ENCODE results near the gene LY86.

Gene LY86

DNA sequence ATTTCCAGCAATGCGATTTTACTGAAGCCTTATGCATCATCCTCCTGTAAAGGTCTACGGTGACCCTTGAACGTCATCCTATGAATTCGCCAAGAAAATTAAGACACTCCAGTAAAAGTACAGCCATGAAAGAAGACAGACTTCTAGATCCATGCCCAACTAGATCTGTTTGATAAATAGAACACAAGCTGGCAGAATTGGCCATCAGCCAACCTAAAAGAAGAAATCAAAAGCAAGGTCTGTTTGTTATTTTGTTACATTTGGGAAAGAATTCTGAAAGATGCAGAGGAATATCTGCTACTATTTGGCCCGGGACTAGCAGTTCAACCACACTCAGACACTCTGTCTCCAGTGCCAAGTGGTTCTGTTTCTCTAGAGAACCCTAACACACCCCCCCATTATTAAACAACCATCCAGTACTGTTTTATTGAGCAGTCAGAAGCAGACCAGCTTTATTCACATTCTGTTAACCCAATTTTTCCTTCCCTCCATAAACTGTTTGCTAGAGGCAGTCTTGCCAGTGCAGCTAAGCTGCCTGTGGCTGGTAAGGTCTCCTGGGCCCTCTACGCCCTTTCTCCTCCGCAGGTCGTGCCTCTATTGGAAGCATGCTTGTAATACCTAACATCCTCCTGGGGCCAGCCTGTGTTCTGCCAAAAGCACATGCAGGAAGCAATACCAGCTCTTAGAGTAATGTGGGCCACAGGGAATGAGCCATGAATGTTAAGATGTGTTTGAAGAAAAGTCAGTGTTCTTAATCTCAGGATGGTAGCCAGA, 30.7 kb downstream of the LY86 start:
- Histone ChIP-seq H3K4me1 (ENCODE audit: control extremely low read depth in 1 of 4, control insufficient read depth in 4 of 4, insufficient read depth in 4 of 4, low read length in 3 of 4) (peaks cover 5 to 22% (median 15%) of the 10 kb centered on the region in 4 experiments), H3K36me3 (ENCODE audit: control insufficient read depth in 4 of 4, insufficient read depth in 4 of 4, low read length in 3 of 4) (no peaks in the 10 kb centered on the region), H3K27ac (ENCODE audit: insufficient read depth in 1 of 2, low read depth in 1 of 2, low read length in 2 of 2, poor library complexity in 1 of 2, severe bottlenecking in 2 of 2) (no peak overlapping the region), H3K4me3 (ENCODE audit: control insufficient read depth in 1 of 7, extremely low read depth in 1 of 7, insufficient read depth in 4 of 7, low read depth in 2 of 7, low read length in 6 of 7) (no peak overlapping the region), H3K27me3 (replicated peaks in 2 of 5; ENCODE audit: control insufficient read depth in 4 of 5, insufficient read depth in 5 of 5, low read length in 4 of 5) (no peaks in the 10 kb centered on the region), H3K9me3 (ENCODE audit: control extremely low read depth in 1 of 5, control insufficient read depth in 4 of 5, insufficient read depth in 2 of 5, low read depth in 1 of 5, low read length in 4 of 5) (no peaks in the 10 kb centered on the region)
- ChIA-PET CTCF (interaction anchor here (1.7 kb wide), 1 partner anchor 11 kb away, joined by 8 read pairs; no protein-coding TSS in a partner anchor), POLR2A (no interaction called here)
- WGBS (ENCODE audit: insufficient coverage): 87% methylated on average over 7 of the region's 8 CpGs
- no peak for DNase-seq

GRCh38 chr6:6620766-6621425, 32.4 kb downstream of the LY86 start:
- no peak overlapping the region for H3K4me3 ChIP-seq (ENCODE audit: control insufficient read depth in 1 of 7, extremely low read depth in 1 of 7, insufficient read depth in 4 of 7, low read depth in 2 of 7, low read length in 6 of 7)
- peaks cover 5 to 22% (median 15%) of the 10 kb centered on the region in 4 experiments for H3K4me1 ChIP-seq (ENCODE audit: control extremely low read depth in 1 of 4, control insufficient read depth in 4 of 4, insufficient read depth in 4 of 4, low read length in 3 of 4)
- ChIA-PET POLR2A (no interaction called here), CTCF (no interaction called here)
- H3K27me3 ChIP-seq (replicated peaks in 2 of 5; ENCODE audit: control insufficient read depth in 4 of 5, insufficient read depth in 5 of 5, low read length in 4 of 5): no peaks in the 10 kb centered on the region
- 97% methylated on average over 7 of the region's 9 CpGs for WGBS (ENCODE audit: insufficient coverage)
- H3K36me3 ChIP-seq (ENCODE audit: control insufficient read depth in 4 of 4, insufficient read depth in 4 of 4, low read length in 3 of 4): no peaks in the 10 kb centered on the region
- H3K9me3 ChIP-seq (ENCODE audit: control extremely low read depth in 1 of 5, control insufficient read depth in 4 of 5, insufficient read depth in 2 of 5, low read depth in 1 of 5, low read length in 4 of 5): no peaks in the 10 kb centered on the region
- DNase-seq: no peak
- H3K27ac ChIP-seq (ENCODE audit: insufficient read depth in 1 of 2, low read depth in 1 of 2, low read length in 2 of 2, poor library complexity in 1 of 2, severe bottlenecking in 2 of 2): no peak overlapping the region

GRCh38 chr6:6622501-6622900, 34.0 kb downstream of the LY86 start:
- Histone ChIP-seq H3K27me3 (replicated peaks in 2 of 5; ENCODE audit: control insufficient read depth in 4 of 5, insufficient read depth in 5 of 5, low read length in 4 of 5) (no peaks in the 10 kb centered on the region), H3K4me3 (ENCODE audit: control insufficient read depth in 1 of 7, extremely low read depth in 1 of 7, insufficient read depth in 4 of 7, low read depth in 2 of 7, low read length in 6 of 7) (no peak overlapping the region), H3K9me3 (ENCODE audit: control extremely low read depth in 1 of 5, control insufficient read depth in 4 of 5, insufficient read depth in 2 of 5, low read depth in 1 of 5, low read length in 4 of 5) (no peaks in the 10 kb centered on the region), H3K36me3 (ENCODE audit: control insufficient read depth in 4 of 4, insufficient read depth in 4 of 4, low read length in 3 of 4) (peaks cover 0 to 4% (median 0%) of the 10 kb centered on the region in 4 experiments), H3K4me1 (ENCODE audit: control extremely low read depth in 1 of 4, control insufficient read depth in 4 of 4, insufficient read depth in 4 of 4, low read length in 3 of 4) (peaks cover 5 to 22% (median 15%) of the 10 kb centered on the region in 4 experiments), H3K27ac (ENCODE audit: insufficient read depth in 1 of 2, low read depth in 1 of 2, low read length in 2 of 2, poor library complexity in 1 of 2, severe bottlenecking in 2 of 2) (no peak overlapping the region)
- ChIA-PET CTCF (interaction anchor here (1.1 kb wide), 1 partner anchor 24 kb away, joined by 3 read pairs; no protein-coding TSS in a partner anchor), POLR2A (no interaction called here)
- DNase-seq: no peak
- 100% methylated on average over 1 of the region's 1 CpG for WGBS (ENCODE audit: insufficient coverage)

- CTCF ChIA-PET: interaction anchor here (0.8 to 1.1 kb wide), 2 partner anchors 10 to 23 kb away, joined by 3 read pairs; no protein-coding TSS in a partner anchor
- Histone ChIP-seq H3K36me3 (ENCODE audit: control insufficient read depth in 4 of 4, insufficient read depth in 4 of 4, low read length in 3 of 4) (peaks cover 0 to 5% (median 0%) of the 10 kb centered on the region in 4 experiments), H3K27me3 (replicated peaks in 2 of 5; ENCODE audit: control insufficient read depth in 4 of 5, insufficient read depth in 5 of 5, low read length in 4 of 5) (no peaks in the 10 kb centered on the region), H3K4me1 (ENCODE audit: control extremely low read depth in 1 of 4, control insufficient read depth in 4 of 4, insufficient read depth in 4 of 4, low read length in 3 of 4) (peaks cover 5 to 28% (median 17%) of the 10 kb centered on the region in 4 experiments), H3K9me3 (ENCODE audit: control extremely low read depth in 1 of 5, control insufficient read depth in 4 of 5, insufficient read depth in 2 of 5, low read depth in 1 of 5, low read length in 4 of 5) (no peaks in the 10 kb centered on the region), H3K27ac (ENCODE audit: insufficient read depth in 1 of 2, low read depth in 1 of 2, low read length in 2 of 2, poor library complexity in 1 of 2, severe bottlenecking in 2 of 2) (no peak overlapping the region), H3K4me3 (ENCODE audit: control insufficient read depth in 1 of 7, extremely low read depth in 1 of 7, insufficient read depth in 4 of 7, low read depth in 2 of 7, low read length in 6 of 7) (no peak overlapping the region)
- DNase-seq: no peak
- POLR2A ChIA-PET: no interaction called here
- 100% methylated on average over 1 of the region's 1 CpG for WGBS (ENCODE audit: insufficient coverage)
Observed at GRCh38 chr6:6623553-6623952, 35.0 kb downstream of the LY86 start.

- H3K4me1 ChIP-seq (ENCODE audit: control extremely low read depth in 1 of 4, control insufficient read depth in 4 of 4, insufficient read depth in 4 of 4, low read length in 3 of 4): peaks cover 2 to 20% (median 9%) of the 10 kb centered on the region in 4 experiments
- no peaks in the 10 kb centered on the region for H3K27me3 ChIP-seq (replicated peaks in 2 of 5; ENCODE audit: control insufficient read depth in 4 of 5, insufficient read depth in 5 of 5, low read length in 4 of 5)
- no peak overlapping the region for H3K4me3 ChIP-seq (ENCODE audit: control insufficient read depth in 1 of 7, extremely low read depth in 1 of 7, insufficient read depth in 4 of 7, low read depth in 2 of 7, low read length in 6 of 7)
- ChIA-PET POLR2A (no interaction called here), CTCF (no interaction called here)
- peaks cover 0 to 5% (median 0%) of the 10 kb centered on the region in 4 experiments for H3K36me3 ChIP-seq (ENCODE audit: control insufficient read depth in 4 of 4, insufficient read depth in 4 of 4, low read length in 3 of 4)
- no peak for DNase-seq
- 100% methylated on average over 1 of the region's 6 CpGs for WGBS (ENCODE audit: insufficient coverage)
- H3K27ac ChIP-seq (ENCODE audit: insufficient read depth in 1 of 2, low read depth in 1 of 2, low read length in 2 of 2, poor library complexity in 1 of 2, severe bottlenecking in 2 of 2): no peak overlapping the region
- H3K9me3 ChIP-seq (ENCODE audit: control extremely low read depth in 1 of 5, control insufficient read depth in 4 of 5, insufficient read depth in 2 of 5, low read depth in 1 of 5, low read length in 4 of 5): no peaks in the 10 kb centered on the region
Observed at GRCh38 chr6:6624269-6624990, 35.9 kb downstream of the LY86 start.

GRCh38 chr6:6626187-6626586, 37.7 kb downstream of the LY86 start:
- Histone ChIP-seq H3K9me3 (ENCODE audit: control extremely low read depth in 1 of 5, control insufficient read depth in 4 of 5, insufficient read depth in 2 of 5, low read depth in 1 of 5, low read length in 4 of 5) (no peaks in the 10 kb centered on the region), H3K27ac (ENCODE audit: insufficient read depth in 1 of 2, low read depth in 1 of 2, low read length in 2 of 2, poor library complexity in 1 of 2, severe bottlenecking in 2 of 2) (no peak overlapping the region), H3K27me3 (replicated peaks in 2 of 5; ENCODE audit: control insufficient read depth in 4 of 5, insufficient read depth in 5 of 5, low read length in 4 of 5) (no peaks in the 10 kb centered on the region), H3K4me3 (ENCODE audit: control insufficient read depth in 1 of 7, extremely low read depth in 1 of 7, insufficient read depth in 4 of 7, low read depth in 2 of 7, low read length in 6 of 7) (no peak overlapping the region), H3K36me3 (ENCODE audit: control insufficient read depth in 4 of 4, insufficient read depth in 4 of 4, low read length in 3 of 4) (peaks cover 0 to 5% (median 0%) of the 10 kb centered on the region in 4 experiments), H3K4me1 (ENCODE audit: control extremely low read depth in 1 of 4, control insufficient read depth in 4 of 4, insufficient read depth in 4 of 4, low read length in 3 of 4) (peaks cover 0 to 10% (median 2%) of the 10 kb centered on the region in 4 experiments)
- no peak for DNase-seq
- ChIA-PET CTCF (interaction anchor here (0.8 to 2.4 kb wide), 6 partner anchors 12 to 70 kb away, joined by 3 to 8 read pairs (median 4); no protein-coding TSS in a partner anchor), POLR2A (no interaction called here)
- 100% methylated on average over 4 of the region's 6 CpGs for WGBS (ENCODE audit: insufficient coverage)

Data from common myeloid progenitor, CD34-positive (primary cell).